ENCODE results near the gene RPIA.

GRCh38 chr2:88696611-88697010 is 5.1 kb downstream of the RPIA start:
- TF ChIP-seq REST (IDR thresholded peaks at IDR 0.05), result no peak
- TF ChIP-seq CTCF (IDR thresholded peaks at IDR 0.05; ENCODE audit: low read depth, low read length, missing input control), result no peak

Measured in liver (tissue), 2 donors.